NCI-H345 (cell line): Measurements from ENCODE around the gene RPL37A.
A peak's percentile ranks its signal among the peaks of the same experiment; 100 is the strongest.

Experiments
- DNase-seq: peaks from one replicate; lab custom pipeline; 2025; lab: John Stamatoyannopoulos, UW

Gene RPL37A

GRCh38 chr2:216490061-216490460 lies 8.6 kb upstream of the RPL37A start:
- DNase-seq, result no peak

- DNase-seq, result no peak
Measured at GRCh38 chr2:216491793-216492596, 6.6 kb upstream of the RPL37A start.

GRCh38 chr2:216492597-216493333 lies 5.9 kb upstream of the RPL37A start:
- no peak for DNase-seq

- DNase-seq, result no peak
Measured at GRCh38 chr2:216493334-216493685, 5.3 kb upstream of the RPL37A start.

- no peak for DNase-seq
Measured at GRCh38 chr2:216495656-216496055, 3.0 kb upstream of the RPL37A start.

GRCh38 chr2:216497382-216498069 lies 1.1 kb upstream of the RPL37A start:
- DNase-seq, result no peak

GRCh38 chr2:216498070-216498378 lies 620 bp upstream of the RPL37A start:
- DNase-seq, result no peak

GRCh38 chr2:216499641-216500218 lies 1.1 kb downstream of the RPL37A start:
- DNase-seq, result no peak

- DNase-seq, result no peak
Measured at GRCh38 chr2:216500572-216500971, 1.9 kb downstream of the RPL37A start.

- no peak for DNase-seq
Measured at GRCh38 chr2:216501854-216502253, 3.2 kb downstream of the RPL37A start.

- no peak for DNase-seq
Measured at GRCh38 chr2:216502381-216503158, 3.9 kb downstream of the RPL37A start.

GRCh38 chr2:216503159-216503629 lies 4.5 kb downstream of the RPL37A start:
- DNase-seq, result no peak

GRCh38 chr2:216503697-216504375 lies 5.2 kb downstream of the RPL37A start:
- DNase-seq, result no peak

GRCh38 chr2:216504376-216504762 lies 5.7 kb downstream of the RPL37A start:
- DNase-seq, result no peak

- DNase-seq, result no peak
Measured at GRCh38 chr2:216505133-216506106, 6.8 kb downstream of the RPL37A start.

GRCh38 chr2:216507220-216508160 lies 8.8 kb downstream of the RPL37A start:
- DNase-seq, result no peak

GRCh38 chr2:216508229-216508628 lies 9.6 kb downstream of the RPL37A start:
- no peak for DNase-seq

GRCh38 chr2:216516730-216517350 lies 18.2 kb downstream of the RPL37A start:
- DNase-seq, result peak; percentile 47
